Endometrial microvascular endothelial cells (primary cell): Measurements from ENCODE around the gene DCLRE1B. TPM values are rescaled to one million over a fixed set of nuclear protein-coding genes. Genes with fewer than 3 reads are reported as not detected.

Experiments
- in situ Hi-C: cut with HindIII; loops from 2 replicates; pipeline ENCODE4 v1.10.0; 2017; ENCODE audit warnings: low sequenced_read_pairs, low pct_unique_long_range_greater_than_20kb; ENCODE audit errors: inconsistent ontology term
- total RNA-seq: library from RNA; depleted of rRNA; stranded (reverse); fragments of >200 nt; gene quantifications from one replicate; pipeline ENCODE4 v1.2.3, GENCODE V29; 2015; ENCODE audit errors: inconsistent ontology term

Gene DCLRE1B
- total RNA-seq, 1 donor from 2014 or later = 8.2 TPM

DNA sequence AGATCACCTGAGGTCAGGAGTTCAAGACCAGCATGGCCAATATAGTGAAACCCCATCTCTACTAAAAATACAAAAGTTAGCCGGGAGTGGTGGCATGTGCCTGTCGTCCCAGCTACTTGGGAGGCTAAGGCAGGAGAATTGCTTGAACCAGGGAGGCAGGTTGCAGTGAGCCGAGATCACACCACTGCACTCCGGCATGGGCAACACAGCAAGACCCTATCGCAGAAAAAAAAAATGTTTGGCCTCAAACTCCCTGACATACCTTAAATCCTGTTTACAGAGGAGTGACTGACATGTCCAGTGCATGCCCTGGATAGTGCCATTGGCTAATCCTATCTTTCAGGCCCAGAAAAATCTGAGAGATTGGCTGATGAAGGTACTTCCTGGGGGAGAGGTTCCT lies 11.8 kb downstream of the DCLRE1B start:
- in situ Hi-C loops = no loop called here

DNA sequence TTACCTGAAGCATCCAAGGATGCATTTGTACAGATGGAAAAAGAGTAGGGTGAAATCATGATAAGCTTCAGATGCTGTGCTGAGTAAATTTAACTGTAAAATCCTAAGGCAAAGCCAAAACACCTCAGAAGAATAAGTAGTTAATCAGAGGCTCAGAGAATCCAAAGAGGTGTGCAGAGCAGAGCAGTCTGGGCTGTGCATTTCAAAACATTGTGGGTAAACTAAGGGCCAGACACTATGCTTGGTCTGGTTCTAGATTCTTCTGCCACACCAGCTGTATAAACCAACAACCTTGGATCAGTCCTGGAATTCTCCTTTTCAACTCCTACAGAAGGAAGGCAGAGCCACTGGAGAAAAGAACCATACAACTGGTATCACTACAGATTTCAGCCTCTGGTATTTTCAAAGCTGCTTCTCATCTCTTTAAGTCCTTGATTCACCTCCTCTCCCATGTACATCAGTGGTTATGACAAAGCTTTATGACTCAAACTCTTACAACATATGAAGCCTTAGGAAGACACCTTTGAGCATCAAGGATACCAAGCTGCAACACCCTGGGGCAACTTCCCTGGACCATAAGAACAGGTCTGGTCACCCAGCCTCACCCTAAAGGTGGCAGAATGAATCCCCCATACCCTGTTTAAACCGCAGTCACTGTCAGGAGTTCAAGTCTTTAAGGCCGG lies 12.4 kb downstream of the DCLRE1B start:
- in situ Hi-C loops = no loop called here

DNA sequence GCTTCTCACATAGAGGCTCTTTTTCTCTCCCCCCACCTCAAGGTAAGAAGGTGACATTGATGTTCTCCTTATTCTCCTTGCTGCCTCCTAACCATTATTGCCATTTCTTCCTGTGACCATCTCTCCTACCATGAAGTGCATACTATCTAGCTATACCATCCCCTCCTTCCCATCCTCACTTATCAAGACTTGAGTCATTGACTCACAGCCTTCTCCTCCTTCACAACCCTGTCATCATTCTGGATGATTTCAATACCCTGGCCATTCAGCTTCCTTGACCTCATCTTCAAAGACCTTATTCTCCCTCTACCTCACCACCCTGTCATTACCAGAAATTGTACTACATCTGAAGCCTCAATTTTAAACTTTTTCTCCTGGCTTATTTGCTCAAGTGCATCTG lies 13.1 kb downstream of the DCLRE1B start:
- in situ Hi-C loops = no loop called here

DNA sequence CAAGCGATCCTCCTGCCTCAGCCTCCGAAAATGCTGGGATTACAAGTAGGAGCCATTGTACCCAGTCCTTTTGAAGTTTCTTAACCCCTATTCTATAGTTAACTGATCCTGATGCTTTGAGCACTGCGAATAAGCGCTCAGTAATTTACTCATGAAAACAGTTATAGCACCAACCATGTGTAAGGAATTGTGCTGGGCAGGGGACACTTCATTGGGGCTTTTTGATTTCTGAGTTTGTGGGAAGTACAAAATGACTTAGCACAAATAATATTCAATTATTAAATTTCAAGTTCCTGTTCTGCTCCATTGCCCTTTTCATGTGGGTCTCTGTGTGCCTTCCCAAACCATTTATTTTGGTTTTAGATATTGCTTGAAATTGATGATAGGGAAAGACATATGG lies 17.8 kb downstream of the DCLRE1B start:
- in situ Hi-C loops = no loop called here

DNA sequence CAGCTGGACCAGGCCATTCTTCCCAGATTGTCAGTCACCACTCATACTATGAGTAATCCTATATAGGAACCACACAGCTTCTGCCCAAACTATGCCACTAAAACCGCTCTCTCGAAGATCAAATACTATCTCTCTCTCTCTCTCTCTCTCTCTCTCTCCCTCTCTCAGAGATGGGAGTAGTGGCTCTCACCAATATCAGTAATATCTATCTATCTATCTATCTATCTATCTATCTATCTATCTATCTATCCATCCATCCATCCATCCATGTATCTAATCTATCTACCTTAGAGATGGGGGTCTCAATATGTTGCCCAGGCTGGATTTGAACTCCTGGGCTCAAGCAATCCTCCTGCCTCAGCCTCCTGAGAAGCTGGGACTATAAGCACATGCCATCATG lies 19.3 kb downstream of the DCLRE1B start:
- in situ Hi-C loops = no loop called here

DNA sequence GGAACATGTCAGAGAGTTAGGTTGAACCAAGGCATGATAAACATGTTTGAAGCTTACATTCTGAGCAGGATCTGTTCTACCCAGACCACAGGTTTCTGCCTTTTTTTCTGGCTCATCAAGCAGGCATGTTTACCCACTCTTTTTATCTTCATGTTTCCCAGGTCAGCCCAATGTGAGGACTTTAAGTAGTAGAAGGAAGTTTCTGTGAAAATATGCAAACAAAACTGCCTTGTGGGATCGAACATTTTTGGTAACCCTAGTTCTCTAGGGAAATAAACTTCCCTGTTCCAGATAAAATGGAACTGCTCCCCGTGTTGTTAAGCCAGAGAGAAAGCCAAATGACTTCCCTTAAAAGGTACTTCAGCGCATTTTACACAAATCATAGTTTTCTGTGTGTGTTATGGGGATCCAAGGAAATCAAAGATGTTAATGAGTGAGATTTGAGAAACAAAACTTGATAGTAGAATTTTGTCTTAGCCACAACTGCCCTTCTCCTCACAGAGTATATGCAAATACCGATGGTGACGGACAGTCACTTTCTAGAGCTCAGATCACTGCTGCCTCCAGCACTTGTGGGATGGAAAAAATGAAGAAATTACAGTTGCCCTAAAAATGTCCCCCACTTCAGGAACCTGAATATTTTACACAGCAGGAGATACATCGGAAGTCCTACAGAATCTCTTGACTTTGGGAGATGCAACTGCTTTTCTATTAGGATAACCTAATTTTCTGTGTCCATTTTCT lies 23.2 kb downstream of the DCLRE1B start:
- in situ Hi-C loops = no loop called here

DNA sequence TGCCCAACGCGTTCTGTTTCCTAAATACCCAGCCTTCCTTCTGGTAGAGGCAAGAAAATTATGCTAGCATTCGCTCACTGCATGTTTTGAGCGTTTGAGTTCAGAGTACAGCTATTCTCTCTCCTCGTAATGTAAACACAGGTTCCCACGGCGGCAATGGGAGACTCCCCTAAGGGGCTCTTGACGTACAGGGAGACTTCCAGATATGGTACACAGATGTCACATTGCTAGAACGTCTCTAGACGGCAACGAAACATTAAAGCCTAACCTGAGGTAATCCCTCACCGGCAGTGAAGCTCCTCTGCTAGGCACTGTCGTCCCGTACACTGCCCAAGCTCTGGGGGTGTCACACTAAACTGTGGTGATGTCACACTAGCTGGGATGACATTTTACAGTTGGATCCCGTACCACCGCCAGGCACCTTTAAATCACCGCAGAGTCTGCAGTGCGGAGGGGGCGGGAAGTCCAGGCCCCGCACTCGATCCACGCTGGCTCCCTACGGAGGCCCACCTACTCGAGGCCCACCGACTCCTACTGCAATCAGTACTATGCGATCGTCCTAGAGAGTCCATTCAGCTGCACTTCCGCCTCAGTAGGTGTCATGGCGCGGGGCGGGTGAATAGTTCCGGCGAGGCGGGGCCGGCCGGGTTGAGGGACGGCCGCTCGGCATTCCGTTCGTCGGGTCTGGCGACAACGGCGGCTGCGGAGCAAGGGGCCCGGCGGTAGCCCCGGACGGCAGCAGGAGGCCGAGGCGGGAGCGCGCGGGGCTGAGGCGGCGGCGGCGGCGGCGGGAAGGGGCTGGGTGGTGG lies 24.0 kb downstream of the DCLRE1B start, which contains the start of gene HIPK1:
TSS of gene HIPK1 (plus strand) at position 384 of the 809 bp plus-strand sequence.
- in situ Hi-C loops = no loop called here

DNA sequence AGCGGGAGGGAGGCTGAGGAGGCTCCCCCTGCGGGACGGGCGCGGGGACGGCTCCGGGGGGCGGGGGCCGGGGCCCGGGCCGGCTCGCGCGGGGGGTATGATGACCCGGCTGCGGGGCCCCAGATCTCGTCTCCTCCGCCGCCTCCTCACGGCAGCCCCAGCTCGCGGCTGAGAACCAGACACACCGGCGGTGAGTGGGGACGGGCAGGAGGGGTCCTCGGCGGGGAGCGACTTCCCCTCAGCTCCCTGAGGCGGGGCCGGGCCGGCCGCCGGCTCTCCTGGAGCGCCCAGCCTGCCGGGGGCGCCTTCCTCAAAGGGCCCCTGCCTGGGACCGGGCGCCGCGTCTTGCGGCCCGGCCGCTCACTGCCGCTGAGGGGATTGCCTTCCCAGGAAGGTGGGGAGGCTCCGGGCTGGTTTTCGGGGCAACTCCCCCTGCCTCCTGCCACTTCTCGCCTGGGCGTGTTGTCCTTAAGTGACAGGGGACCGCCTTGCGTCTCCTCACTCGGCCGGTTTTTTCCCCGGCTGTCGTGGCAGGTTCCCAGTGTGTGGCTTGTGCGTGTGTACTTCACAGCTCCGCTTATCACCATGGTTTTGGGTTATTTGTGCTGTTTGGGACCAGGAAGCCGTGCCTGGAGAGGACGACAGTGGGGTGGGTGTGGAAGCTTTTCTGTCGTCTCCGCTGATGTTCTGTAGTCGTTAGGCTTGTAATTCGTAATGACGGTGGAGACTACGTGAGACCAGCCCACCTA lies 24.8 kb downstream of the DCLRE1B start:
- in situ Hi-C loops = no loop called here

DNA sequence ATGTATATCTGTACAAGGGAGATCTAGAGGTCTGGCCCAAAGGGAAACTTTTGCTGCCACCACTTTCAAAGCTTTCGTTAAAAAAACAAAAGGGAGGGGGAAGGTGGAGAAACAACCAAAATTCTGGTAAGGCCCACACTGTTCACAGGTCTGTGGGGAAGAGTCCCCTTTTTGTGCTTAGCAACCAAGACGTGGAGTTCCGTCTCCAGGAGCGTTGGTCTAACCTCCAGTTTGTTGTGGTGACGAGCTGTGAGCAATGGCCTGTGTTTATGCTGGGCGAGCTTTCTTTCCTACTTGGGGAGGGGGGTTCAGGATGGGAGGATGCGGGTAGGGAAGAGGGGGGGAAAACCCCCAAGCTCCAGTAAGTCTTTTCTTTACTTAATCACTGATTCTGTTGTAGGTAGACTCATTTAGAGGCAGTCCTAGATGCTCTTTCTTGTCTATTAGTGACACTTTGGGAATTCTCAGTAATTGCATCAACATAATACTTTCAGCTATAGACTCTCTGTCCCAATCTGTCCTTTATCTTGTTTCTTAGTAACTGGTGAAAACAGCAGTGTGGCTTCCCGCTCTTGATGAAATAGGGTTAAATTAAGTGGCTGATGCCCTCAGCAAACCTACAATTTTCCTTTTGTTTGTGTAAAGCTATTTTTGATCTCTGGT lies 25.5 kb downstream of the DCLRE1B start:
- in situ Hi-C loops = no loop called here

DNA sequence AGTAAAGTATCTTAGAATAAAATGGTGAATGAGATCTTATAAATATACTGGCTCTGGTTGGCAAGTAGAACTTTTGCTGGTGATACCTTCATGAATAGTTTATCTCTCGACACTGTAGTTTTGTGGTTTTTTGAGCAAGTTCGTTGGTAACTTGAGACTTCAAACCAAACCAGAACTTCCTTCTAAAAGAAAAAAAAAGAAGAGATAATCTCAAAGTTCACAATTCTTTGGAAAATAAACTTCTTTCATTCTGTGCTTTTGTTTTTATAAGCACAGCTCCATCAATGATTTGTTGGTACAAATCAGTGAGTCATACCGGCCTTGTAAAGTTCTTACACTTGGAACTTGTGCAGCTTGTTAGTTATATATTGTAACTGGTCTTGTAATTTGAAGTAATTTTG lies 26.3 kb downstream of the DCLRE1B start:
- in situ Hi-C loops = no loop called here

DNA sequence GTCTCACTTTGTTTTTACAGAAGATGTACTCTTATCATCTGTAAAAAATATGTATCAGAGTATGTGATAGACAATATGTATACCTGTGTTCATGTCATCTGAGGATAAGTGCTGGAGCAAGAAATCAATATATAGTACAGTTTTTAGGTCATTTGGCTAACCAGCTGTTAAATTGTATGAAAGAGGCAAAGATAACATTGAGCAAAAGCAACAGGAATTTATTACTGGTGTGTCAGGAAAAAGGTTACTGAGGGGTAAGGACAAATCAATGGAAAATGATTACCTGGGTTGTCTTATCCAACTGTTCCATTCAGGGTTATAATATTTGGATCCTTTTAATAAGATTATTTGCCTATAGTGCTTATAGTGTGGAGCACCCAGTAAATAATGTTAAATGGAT lies 28.9 kb downstream of the DCLRE1B start:
- in situ Hi-C loops = no loop called here

DNA sequence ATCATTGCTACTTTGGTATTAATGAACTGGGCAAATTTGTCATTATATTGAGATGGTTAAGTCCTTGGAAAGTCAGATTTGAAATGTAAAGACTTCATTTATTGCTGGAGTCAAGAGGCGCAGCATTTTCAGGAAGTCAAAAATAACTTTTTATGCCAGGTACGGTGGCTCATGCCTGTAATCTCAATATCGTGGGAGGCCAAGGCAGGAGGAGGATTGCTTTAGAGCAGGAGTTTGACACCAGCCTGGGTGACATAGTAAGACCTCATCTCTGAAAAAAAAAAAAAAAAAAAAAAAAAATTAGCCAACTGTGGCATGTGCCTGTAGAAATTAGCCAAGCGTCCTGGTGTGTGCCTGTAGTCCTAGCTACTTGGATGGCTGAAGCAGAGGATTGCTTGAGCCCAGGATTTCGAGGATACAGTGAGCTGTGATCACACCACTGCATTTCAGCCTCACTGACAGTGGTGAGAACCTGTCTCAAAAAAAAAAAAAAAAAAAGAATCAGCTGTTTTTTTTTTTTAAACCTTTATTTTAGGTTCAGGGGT lies 29.5 kb downstream of the DCLRE1B start:
- in situ Hi-C loops = no loop called here

DNA sequence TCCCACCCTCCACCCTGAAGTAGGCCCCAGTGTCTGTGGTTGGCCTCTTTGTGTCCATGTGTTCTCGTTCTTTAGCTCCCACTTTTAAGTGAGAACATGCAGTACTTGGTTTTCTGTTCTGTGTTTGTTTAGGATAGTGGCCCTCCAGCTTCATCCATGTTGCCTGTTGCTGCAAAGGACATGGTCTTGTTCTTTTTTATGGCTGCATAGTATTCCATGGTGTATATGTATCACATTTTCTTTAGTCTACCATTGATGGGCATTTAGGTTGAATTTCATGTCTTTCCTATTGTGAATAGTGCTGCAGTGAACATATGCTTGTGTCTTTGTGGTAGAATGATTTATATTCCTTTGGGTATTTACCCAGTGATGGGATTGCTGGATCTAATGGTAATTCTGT lies 30.1 kb downstream of the DCLRE1B start:
- in situ Hi-C loops = no loop called here

DNA sequence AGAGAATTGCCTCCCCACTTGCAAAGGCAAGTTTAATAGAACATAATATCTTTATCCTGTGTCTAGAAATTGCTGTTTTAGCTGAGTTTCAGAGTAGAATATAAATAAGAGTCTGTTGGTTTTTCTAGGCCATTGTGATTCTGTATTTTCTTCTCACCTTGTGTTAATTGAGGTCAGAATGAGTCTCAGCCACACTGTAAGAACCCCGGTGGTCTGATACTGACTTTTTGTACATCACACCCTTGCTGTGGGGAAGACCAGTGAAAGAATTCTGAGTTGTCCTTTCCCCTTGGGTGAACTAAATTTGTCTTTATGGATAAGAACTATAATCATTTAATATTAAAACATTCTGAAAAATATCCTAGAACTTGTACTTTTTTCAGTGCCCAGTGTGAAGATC lies 30.8 kb downstream of the DCLRE1B start:
- in situ Hi-C loops = no loop called here

DNA sequence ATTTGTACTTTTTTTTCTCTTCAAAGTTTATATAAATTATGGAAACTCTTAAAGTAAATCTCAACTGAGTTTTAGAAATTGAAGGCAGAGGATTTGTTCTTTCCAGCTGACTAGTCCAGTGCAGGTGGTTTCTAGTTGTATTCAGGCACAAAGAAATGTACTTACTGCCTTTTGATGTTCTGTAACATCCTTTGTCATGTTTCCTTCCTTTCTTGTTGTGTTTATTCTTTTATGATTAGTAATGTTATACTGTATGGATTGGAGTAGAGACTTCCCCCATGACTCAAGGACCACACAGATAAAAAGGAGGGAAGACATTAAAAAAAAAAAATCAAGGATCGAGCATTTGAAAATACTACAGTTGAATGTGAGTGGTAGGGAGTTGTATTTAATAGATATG lies 32.0 kb downstream of the DCLRE1B start:
- in situ Hi-C loops = no loop called here

DNA sequence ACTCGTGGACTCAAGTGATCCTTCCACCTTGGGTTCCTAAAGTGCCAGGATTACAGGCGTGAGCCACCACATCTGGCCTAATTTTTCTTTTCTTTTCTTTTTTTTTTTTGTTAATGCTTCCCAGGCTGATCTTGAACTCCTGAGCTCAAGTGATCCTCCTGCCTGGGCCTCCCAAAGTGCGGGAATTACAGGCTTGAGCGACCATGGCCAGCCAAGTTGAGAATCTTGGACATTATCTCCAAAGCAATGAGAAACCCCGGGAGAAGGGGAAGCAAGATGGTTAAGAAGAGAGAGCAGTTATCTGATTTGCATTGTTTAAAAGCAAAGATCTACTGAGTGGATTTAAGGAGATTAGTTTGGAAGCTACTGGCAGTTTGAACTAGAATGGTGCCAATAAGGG lies 33.1 kb downstream of the DCLRE1B start:
- in situ Hi-C loops = no loop called here

DNA sequence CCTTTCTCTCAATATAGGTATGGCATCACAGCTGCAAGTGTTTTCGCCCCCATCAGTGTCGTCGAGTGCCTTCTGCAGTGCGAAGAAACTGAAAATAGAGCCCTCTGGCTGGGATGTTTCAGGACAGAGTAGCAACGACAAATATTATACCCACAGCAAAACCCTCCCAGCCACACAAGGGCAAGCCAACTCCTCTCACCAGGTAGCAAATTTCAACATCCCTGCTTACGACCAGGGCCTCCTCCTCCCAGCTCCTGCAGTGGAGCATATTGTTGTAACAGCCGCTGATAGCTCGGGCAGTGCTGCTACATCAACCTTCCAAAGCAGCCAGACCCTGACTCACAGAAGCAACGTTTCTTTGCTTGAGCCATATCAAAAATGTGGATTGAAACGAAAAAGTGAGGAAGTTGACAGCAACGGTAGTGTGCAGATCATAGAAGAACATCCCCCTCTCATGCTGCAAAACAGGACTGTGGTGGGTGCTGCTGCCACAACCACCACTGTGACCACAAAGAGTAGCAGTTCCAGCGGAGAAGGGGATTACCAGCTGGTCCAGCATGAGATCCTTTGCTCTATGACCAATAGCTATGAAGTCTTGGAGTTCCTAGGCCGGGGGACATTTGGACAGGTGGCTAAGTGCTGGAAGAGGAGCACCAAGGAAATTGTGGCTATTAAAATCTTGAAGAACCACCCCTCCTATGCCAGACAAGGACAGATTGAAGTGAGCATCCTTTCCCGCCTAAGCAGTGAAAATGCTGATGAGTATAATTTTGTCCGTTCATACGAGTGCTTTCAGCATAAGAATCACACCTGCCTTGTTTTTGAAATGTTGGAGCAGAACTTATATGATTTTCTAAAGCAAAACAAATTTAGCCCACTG lies 35.5 kb downstream of the DCLRE1B start:
- in situ Hi-C loops = no loop called here

DNA sequence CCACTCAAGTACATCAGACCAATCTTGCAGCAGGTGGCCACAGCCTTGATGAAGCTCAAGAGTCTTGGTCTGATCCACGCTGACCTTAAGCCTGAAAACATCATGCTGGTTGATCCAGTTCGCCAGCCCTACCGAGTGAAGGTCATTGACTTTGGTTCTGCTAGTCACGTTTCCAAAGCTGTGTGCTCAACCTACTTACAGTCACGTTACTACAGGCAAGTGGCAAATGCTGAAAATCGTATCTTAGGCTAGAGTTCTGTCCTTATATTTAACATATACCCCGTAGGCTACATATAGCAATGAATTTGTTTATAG lies 36.1 kb downstream of the DCLRE1B start:
- in situ Hi-C loops = no loop called here
